HL-60/S4 treated with phorbol 12-myristate 13-acetate at 8.2 ng/mL for 4 days and 3 days (cell line): ENCODE data around the gene MXRA7.
"Not testable (repeated sequence)": the region's sequence is repeated elsewhere in the genome, so short reads cannot be mapped to it uniquely, and the experiment has no call there.

Experiments
- in situ Hi-C: fragments of 300-500 bp; cut with MboI; formaldehyde crosslinking; loops from 2 replicates; pipeline ENCODE4 v1.15.0; 2022; ENCODE audit warnings: low sequenced_read_pairs

The MXRA7 gene

DNA sequence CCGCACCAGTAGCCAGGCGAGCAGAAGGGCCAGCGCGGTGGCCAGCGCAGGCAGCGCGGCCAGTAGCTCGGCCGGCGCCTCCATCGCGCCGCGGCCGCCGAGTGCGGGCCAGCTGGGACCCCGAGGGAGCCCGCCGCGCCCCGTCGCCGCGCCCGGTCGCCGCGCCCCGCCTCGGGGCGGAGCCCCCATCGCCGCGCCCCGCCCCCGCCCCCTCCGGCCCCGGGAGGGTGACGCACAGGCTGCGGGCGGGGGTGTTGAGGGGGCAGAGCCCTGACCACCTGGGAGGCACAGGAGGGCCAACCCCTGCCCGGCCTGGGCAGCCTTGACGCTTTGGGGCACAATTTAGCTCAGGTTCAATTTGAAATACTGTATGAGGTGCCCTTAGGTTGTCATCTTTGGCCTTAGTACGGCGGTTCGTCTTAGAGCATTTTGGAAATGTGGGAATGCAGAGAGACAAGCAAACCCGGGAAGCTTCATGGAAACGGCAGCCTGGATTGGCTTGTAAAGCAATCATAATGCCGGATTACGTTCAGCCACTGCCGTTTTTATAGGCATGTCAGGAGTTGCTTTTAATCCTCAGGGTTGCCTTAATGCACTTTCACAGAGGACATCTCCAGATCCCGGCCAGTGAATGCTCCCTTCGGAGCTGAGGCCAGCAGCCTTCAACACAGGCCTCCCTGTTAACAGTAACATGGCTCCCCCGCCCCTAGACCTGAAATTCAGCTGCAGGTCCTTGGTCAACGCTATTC, at the start of gene MXRA7:
Gene MXRA7 (minus strand): TSS at position 103 of the 749 bp plus-strand sequence. CDS start 19 bp downstream, at position 84.
- in situ Hi-C loops = no loop called here

GRCh38 chr17:76758570-76758969, 47.8 kb upstream of the MXRA7 start:
- in situ Hi-C loops = no loop called here

DNA sequence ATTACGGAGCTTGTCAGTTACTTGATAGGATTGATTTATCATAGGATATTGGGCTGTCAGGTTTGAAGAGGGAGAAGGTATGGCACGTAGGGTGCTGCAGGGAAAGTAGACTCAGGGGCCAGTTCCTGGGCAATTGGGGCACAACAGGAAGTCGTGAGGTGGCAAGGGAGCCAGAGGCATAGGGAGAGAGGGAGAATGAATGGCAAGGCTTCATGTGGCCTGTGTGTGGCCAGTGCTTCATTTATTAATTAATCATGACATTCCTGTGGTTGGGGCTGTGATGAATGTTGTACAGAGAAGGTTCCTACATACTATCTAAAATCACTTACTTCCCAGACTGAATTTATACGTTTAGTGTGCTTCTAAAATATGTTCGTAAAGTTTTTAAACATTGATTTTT, 46.5 kb upstream of the MXRA7 start:
- in situ Hi-C loops = no loop called here

GRCh38 chr17:76755285-76755684, 44.5 kb upstream of the MXRA7 start:
- in situ Hi-C loops = no loop called here

DNA sequence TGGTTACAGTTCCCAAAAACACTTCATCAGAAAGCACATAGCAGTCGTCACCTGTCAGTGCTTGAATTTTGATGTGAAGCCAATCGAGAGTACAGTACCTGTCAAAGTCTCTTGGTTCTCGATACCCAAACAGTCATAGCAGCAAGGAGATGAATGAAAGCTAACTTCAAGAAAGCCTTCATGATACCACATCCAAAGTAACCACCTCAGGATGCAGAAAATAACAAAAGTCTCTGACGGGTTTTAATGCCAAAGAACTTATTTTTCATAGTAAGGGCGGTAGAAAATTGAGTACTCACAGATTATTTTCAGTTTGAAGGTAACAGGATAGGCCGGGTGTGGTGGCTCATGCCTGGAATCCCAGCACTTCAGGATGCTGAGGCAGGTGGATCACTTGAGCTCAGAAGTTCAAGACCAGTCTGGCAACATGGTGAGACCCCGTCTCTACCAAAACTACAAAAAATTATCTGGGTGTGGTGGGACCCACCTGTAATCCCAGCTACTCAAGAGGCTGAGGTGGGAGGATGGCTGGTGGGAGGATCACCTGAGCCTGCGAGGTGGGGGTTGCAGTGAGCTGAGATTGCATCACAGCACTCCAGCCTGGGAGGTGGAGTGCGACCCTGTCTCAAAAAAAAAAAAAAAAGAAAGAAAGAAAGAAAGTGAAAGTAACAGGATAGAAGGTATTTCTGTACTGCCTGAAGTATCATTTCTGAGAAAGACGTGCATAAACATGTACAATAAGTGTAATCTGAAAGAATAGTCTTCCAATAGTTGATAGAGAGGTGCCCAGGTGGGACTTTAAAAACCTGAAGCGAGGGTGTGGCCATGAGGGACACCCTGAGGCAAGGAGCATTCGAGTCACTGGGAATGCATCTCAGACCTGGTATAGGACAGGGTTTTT, 42.5 kb upstream of the MXRA7 start:
- in situ Hi-C loops = no loop called here

- in situ Hi-C loops = no loop called here
Measured at GRCh38 chr17:76752006-76752405, 41.2 kb upstream of the MXRA7 start.

- in situ Hi-C loops = no loop called here
Measured at GRCh38 chr17:76751416-76751993, 40.7 kb upstream of the MXRA7 start.

DNA sequence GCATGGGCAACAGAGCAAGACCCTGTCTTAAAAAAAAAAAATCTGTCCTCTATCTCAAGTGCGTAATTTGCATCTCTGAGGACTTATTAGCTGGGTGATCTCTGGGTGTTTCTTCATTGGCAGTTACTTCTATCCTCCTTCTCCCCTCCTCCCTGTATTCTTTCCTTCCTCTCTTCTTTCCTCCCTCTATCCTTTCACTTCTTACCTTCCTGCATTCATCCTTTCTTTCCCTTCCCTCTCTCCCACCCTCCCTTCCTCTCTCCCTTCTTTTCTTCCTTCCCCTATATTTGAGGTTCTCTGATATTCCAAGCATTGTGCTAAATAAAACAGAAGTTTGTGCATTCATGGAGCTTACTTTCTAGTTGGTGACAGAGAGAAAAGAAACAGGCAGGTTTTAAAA, 37.9 kb upstream of the MXRA7 start:
- in situ Hi-C loops = no loop called here

DNA sequence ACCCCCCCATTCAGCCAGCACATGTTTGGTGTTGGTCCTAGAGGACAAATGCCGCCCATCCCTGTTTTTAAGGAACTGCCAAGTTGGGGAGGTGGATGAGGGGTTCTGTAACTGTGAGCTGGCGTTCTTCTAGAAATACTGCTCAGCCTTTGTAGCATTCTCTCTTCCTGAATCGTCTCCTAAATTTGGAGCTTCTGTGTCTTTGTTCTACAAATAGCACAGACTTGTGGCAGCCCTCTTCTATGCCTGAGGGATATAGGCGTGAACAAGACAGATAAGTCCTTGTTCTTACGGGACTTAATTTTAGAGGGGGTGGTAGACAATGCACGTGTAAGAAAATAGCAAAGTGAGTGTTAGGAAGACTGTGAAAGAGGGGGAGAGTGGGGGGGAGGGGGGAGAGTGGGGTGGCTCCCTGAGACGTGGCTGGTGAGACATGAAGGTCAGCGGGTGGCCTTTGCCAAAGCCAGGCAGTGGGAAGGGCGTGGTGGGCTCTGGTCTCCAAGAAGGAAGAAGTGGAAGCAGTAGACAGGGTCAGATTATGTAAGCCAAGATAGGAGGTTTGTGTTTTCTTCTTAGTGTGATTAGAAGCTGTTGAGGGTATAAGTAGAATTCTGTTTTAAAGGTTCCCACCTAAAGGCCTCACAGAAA, 37.1 kb upstream of the MXRA7 start:
- in situ Hi-C loops = no loop called here

- in situ Hi-C loops = not testable (repeated sequence)
Measured at GRCh38 chr17:76745785-76746184, 35.0 kb upstream of the MXRA7 start.

- in situ Hi-C loops = no loop called here
Measured at GRCh38 chr17:76744747-76745146, 34.0 kb upstream of the MXRA7 start.

DNA sequence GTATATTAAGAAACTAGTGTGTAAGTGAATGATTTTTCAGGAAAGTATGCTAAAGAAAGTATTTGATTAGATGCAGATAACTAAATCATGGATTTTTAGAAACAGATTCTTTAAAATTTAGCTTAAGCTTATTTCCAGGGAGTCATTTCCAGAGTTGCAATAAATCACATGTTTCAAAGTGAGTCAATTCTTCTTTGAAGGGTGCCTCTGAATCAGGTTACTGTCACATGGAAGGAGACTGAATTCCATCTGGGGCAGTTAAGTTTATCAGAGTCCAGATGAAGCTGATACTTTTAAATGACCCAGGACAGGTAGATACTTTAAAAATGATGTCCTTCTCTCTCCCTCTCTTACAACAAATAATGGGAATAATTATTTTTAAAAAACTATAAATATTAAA, 32.2 kb upstream of the MXRA7 start:
- in situ Hi-C loops = no loop called here

- in situ Hi-C loops = no loop called here
Measured at GRCh38 chr17:76740329-76741118, 29.8 kb upstream of the MXRA7 start.

GRCh38 chr17:76739568-76740115, 28.9 kb upstream of the MXRA7 start:
- in situ Hi-C loops = not testable (repeated sequence)

- in situ Hi-C loops = no loop called here
Measured at GRCh38 chr17:76738468-76738850, 27.7 kb upstream of the MXRA7 start.

DNA sequence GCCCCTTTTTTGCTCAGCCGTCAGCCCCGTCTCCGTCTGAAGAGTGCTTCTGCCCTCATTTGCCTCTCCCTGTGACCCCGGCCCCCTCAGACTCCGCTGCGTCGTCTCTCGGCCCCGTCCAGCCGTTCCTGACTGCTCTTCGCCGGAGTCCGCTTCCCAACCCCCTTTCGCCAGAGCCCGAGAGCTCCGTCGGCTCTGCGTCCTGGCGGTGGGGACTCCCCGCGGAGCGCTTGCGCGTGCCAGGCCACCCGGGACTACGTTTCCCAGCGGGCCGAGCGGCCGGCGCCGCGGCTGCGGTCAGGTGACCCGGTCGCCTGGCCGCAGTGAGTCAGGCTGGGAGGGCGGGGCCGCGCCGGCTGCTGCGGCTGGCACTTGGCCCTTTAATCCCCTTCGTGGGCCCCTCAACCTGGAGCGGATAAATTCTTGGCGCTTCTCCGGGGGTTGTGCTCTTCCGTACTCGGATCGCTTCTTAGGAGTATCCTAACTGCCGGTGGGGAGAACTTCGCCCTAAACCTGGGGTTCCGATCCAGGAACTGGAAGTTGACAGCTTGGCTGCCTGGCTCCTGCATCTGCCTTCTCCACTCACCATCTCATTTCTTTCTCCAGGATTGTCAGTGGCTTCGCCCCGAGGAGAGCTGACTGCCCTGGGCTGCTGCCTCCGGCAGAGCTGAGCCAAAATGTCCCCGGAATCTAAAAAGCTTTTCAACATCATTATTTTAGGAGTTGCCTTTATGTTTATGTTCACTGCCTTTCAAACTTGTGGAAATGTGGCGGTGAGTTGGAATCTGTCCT, 27.1 kb upstream of the MXRA7 start, which contains the start of gene MFSD11:
Gene MFSD11 (plus strand): TSS at position 444 of the 792 bp plus-strand sequence. CDS start 234 bp downstream, at position 678.
- in situ Hi-C loops = no loop called here

- in situ Hi-C loops = no loop called here
Measured at GRCh38 chr17:76737082-76737675, 26.4 kb upstream of the MXRA7 start, which contains the start of gene SRSF2. SRSF2 (minus strand) TSS chr17:76737331; CDS start chr17:76737160, 171 bp downstream.

DNA sequence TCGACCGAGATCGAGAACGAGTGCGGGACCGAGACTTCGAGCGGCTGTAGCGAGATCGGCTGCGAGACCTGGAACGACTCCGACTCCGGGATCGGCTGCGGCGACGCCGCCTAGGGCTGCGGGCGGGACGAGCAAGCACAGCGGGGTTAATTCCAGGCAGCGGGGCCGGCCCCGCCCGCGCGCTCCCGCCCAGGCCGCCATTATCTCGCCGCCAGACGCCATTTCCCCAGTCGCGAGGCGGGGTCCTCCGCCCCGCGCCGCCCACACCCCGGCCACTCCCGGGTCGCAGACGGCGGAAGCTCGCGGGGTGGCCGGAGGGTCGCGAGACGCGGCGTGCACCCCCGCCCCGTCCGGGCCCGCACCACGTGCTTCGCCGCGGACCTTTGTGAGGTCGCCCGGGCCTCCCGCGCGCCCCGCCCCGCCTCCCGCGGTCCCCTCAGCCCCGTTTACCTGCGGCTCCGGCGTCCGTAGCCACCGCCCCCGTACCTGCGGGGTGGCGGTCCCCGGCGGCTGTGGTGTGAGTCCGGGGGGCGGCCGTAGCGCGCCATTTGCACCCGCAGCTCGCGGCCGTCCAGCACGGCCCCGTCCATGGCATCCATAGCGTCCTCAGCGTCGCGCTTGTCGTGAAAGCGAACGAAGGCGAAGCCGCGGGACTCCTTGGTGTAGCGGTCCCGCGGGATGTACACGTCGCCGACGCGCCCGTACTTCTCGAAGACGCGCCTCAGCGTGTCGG, 25.8 kb upstream of the MXRA7 start:
- in situ Hi-C loops = no loop called here
